HG02623 (cell line): Measurements from ENCODE around the gene DEPDC1B.
"Not testable (repeated sequence)": the region's sequence is repeated elsewhere in the genome, so short reads cannot be mapped to it uniquely, and the experiment has no call there.

ENCODE experiments used
- ATAC-seq: cut with Tn5 transposase; IDR thresholded peaks from one replicate; pipeline ENCODE4 v1.9.1; 2021; ENCODE audit warnings: moderate library complexity; ENCODE audit not compliant: unreplicated experiment

Gene DEPDC1B

GRCh38 chr5:60699288-60699608 lies 718 bp downstream of the DEPDC1B start:
- ATAC-seq, result no peak

DNA sequence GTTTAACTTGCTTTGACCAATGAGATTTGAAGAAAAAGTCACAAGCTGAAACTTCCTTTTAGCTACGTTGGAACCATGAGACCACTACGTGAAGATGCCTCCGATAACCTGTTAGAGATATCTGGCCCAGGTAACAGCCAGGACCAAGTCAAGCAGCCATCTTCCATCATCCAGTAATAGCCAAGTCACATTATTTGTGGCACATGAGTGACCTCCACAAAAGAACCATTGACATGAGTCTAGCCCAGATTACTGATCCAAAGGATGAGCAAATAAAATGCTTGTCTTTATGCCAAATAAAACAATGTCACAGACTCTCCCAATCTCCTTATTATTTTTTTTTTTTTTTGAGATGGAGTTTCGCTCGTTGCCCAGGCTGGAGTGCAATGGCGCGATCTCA lies 1.6 kb downstream of the DEPDC1B start:
- ATAC-seq, result no peak

DNA sequence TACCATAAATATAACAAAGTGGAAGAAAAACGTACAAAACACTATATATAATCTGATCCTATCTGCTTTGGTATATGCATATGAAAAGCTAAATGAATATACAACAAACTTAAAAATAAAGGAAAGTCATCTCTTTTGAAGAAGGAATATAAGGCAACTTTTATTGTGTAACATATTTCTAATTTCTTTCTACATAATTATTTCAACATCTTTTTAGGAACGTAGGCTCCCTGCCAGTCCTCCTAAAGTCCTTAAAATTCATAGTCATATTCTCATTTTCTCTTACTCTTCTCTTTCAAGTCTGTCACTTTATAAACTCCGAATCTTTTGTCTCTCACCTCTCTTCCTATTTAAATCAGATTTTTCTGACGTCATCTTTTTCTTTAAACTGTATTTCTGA lies 9.6 kb downstream of the DEPDC1B start:
- ATAC-seq, result no peak

DNA sequence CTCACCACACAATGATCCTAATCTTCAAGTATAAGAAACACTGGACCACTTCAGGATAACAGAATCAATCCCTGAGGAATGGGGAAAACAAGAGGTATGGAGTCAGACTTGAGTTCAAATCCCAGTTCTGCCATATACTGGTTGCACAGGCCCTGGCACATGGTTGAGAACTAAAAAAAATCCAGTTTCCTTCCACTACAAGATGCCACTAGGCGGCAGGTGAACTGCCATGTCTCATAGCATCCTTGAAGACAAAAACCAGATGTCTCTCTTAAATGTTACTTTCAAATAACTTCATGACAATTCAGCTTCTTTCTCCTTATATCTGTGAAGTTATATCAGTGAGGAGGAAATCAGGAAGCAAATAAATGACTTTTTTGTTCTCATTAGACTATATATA lies 11.0 kb downstream of the DEPDC1B start:
- ATAC-seq, result no peak

GRCh38 chr5:60687927-60688720 lies 11.8 kb downstream of the DEPDC1B start:
- ATAC-seq, result peak; percentile 94

GRCh38 chr5:60686157-60686556 lies 13.8 kb downstream of the DEPDC1B start:
- ATAC-seq, result no peak

GRCh38 chr5:60685700-60686099 lies 14.3 kb downstream of the DEPDC1B start:
- ATAC-seq, result no peak

GRCh38 chr5:60685028-60685427 lies 14.9 kb downstream of the DEPDC1B start:
- no peak for ATAC-seq

DNA sequence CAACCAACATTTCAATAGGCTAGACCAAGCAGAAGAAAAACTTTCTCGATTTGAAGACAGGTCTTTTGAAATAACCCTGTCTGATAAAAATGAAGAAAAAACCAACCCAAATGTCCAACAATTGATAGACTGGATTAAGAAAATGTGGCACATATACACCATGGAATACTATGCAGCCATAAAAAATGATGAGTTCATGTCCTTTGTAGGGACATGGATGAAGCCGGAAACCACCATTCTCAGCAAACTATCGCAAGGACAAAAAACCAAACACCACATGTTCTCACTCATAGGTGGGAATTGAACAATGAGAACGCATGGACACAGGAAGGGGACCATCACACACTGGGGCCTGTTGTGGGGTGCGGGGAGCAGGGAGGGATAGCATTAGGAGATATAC lies 18.0 kb downstream of the DEPDC1B start:
- not testable (repeated sequence) for ATAC-seq

DNA sequence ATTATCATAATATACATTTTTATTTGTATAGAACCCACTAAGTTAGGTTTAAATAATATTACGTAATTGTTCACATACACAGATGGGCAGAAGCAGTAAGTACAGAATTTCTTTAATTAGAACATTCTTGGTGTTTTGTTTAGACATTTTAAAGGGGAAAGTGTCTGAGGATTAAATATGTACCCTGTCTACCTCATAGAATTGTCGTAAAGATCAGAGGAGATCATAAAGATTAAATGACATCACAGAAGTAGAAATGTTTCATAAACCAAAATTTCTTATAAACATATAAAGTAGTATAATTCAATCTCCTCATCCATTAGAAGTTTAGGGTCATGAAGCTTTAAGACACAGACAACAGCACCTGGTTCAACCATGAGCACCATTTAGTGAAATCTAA lies 20.1 kb downstream of the DEPDC1B start:
- ATAC-seq, result no peak

DNA sequence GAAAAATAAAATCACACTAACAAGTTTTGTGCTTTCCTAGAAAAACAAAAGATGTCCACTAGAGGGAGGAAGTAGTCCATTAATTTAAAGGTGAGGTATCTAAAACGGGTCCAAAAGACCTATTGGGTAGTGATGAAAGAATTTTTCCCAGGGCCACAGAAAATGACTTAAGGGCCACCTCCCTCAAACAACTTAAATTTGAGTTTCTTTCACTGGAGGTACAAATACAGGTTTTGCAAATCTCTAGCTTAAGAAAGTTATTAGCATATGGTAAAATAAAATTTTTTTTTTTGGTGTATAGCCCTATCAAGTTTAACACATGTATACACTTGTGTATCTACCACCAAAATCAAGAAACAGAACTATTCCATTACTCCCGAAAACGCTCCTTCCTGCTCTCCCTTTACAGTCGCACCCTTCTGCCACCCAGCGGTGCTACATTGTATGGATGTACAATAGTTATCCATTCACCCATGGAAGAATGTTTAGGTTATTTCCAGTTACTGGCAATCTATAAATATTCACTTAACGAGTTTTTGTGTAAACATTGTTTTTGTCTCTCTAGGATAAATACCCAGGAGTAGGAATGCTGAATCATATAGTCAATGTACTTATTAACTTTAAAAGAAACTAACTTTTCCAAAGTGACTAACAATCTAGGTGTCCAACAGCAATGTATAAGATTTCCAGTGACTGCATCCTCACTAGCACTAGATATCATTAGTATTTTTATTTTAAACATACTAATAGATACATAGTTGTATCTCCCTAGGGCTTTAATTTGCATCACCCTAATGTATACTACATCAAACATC lies 21.9 kb downstream of the DEPDC1B start:
- no peak for ATAC-seq

GRCh38 chr5:60675286-60675685 lies 24.7 kb downstream of the DEPDC1B start:
- no peak for ATAC-seq

DNA sequence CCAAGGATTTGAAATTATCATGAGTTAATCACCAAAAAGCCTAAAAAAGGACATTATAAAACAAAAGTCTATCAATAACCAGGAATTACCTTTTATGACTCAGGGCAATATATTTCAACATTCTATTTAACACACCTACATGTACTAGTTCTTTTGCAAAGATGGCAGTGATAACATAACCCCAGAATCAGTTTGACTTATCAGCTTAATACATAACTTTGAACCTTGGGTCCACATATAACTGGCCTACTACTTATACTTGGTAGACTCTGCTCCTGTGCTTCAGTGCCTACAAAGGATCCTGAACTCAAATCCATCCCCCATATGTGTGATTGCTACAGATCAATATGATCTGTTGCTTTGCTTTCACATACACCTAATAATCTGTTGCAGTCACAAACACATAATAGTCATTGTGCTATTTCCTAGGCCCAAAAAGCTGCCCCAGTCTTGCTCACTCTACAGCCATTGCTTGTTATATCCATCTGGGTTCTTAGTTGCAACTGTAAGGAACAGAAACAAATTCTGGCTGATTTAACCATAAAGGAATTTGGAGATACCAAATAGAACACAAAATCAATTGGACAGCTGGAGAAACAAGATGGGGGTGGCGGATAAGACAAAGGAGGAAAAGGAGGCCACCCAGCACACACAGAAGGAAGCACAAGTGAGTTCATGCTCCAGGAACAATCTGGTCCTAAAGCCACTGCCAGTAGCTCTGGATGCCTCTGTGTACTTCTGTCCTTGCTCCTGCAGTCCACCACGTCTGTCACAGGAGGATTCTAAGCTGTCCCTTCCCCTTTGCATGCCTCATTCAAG lies 25.5 kb downstream of the DEPDC1B start:
- ATAC-seq, result no peak

DNA sequence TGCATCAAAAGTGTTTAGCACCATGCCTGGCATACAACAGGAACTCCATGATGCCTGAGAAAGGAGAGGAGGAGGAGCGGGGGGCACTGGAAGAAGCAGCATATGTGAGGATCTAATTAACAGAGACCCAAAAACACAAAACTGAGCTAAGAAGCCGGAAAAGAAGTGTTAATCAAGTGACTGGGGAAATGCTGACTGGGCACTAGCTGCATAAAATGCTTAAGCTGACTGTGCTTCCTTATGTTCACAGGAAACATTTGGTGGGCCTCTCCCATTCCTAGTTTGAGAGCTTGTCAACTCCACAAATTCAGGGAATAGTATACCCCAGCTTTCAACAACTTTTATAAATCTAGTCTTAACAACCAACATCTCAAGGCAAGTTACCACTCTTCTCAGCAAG lies 26.6 kb downstream of the DEPDC1B start:
- ATAC-seq, result no peak

- ATAC-seq, result no peak
Measured at GRCh38 chr5:60672693-60673264, 27.2 kb downstream of the DEPDC1B start.

GRCh38 chr5:60671899-60672692 lies 27.9 kb downstream of the DEPDC1B start:
- ATAC-seq, result no peak

GRCh38 chr5:60670749-60671148 lies 29.2 kb downstream of the DEPDC1B start:
- ATAC-seq, result no peak

GRCh38 chr5:60668686-60669304 lies 31.2 kb downstream of the DEPDC1B start:
- no peak for ATAC-seq

DNA sequence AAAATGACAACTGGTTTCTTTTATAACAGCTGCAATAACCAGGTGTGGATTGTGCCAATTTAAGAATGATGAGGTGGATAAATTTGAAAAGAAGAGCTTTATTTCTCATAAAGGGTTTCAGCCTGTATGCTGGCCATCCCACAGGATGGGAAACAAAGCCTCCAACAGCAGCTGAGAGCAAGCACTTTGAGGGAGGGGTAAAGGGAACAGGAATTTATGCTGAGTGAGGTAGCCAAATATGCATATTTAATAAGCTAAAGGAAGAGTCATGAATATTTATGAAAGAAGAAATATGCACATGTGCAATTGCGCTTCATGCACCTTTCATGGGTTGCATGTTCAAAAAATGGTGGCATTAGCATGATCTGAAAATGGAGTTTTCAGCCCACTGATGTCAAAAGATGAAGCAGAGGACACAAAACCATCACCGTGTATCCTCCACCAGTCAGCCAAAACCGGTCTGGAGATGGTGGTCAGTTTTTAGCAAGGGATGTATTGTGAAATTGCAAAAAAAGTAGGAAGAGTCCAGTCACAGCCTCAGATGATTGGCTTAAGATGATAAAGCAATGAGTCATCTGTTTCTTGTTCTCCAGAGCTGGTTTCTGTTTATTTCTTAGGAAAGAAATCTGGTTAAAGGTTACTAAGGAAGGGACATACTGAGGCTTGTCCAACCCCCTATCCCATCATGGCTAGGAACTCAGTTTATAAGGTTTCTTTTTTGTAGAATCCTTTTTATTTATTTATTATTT lies 47.9 kb downstream of the DEPDC1B start:
- no peak for ATAC-seq
